HEK293T (cell line): ENCODE measurements around the gene TMEM174.

Source experiments
- ARNT ChIP-seq: fragments of 450-650 bp; IDR thresholded peaks from 2 replicates; pipeline ENCODE4 v1.6.1; 2017; ENCODE audit warnings: mild to moderate bottlenecking
- BHLHE40 ChIP-seq: fragments of 450-650 bp; IDR thresholded peaks from 2 replicates; pipeline ENCODE4 v1.6.1; 2016; ENCODE audit warnings: mild to moderate bottlenecking, moderate library complexity, borderline replicate concordance
- ELF4 ChIP-seq: fragments of 450-650 bp; IDR thresholded peaks from 2 replicates; pipeline ENCODE4 v1.6.1; 2017; ENCODE audit warnings: antibody characterized with exemption
- FOXA1 ChIP-seq: fragments of 450-650 bp; IDR thresholded peaks from 2 replicates; pipeline ENCODE4 v1.6.1; 2016; ENCODE audit warnings: mild to moderate bottlenecking
- FOXK2 ChIP-seq: fragments of 450-650 bp; IDR thresholded peaks from 2 replicates; pipeline ENCODE4 v1.6.1; 2016; ENCODE audit warnings: mild to moderate bottlenecking
- FOXM1 ChIP-seq: fragments of 450-650 bp; IDR thresholded peaks from 2 replicates; pipeline ENCODE4 v1.6.1; 2017; ENCODE audit warnings: mild to moderate bottlenecking, borderline replicate concordance
- HDGF ChIP-seq: fragments of 450-650 bp; IDR thresholded peaks from 2 replicates; pipeline ENCODE4 v1.6.1; 2017; ENCODE audit warnings: antibody characterized with exemption, borderline replicate concordance
- L3MBTL2 ChIP-seq: fragments of 450-650 bp; conservative IDR thresholded peaks from 2 replicates; pipeline ENCODE4 v1.6.1; 2016; ENCODE audit warnings: mild to moderate bottlenecking
- LEF1 ChIP-seq: fragments of 450-650 bp; IDR thresholded peaks from 2 replicates; pipeline ENCODE4 v1.6.1; 2017; ENCODE audit warnings: mild to moderate bottlenecking, borderline replicate concordance
- NFRKB ChIP-seq: fragments of 450-650 bp; IDR thresholded peaks from 2 replicates; pipeline ENCODE4 v1.6.1; 2016; ENCODE audit warnings: mild to moderate bottlenecking, moderate library complexity
- PKNOX1 ChIP-seq: fragments of 450-650 bp; IDR thresholded peaks from 2 replicates; pipeline ENCODE4 v1.6.1; 2016
- SP1 ChIP-seq: fragments of 450-650 bp; IDR thresholded peaks from 2 replicates; pipeline ENCODE4 v1.6.1; 2017
- TARDBP ChIP-seq: fragments of 450-650 bp; IDR thresholded peaks from 2 replicates; pipeline ENCODE4 v1.6.1; 2016

GRCh38 chr5:73192370-73192769 is 19.4 kb downstream of the TMEM174 start:
- no peak for TF ChIP-seq ELF4
- TF ChIP-seq LEF1 = no peak
- no peak for TF ChIP-seq TARDBP
- TF ChIP-seq FOXM1 = no peak
- TF ChIP-seq FOXA1 = no peak
- TF ChIP-seq NFRKB = no peak
- TF ChIP-seq BHLHE40 = no peak
- no peak for TF ChIP-seq SP1
- TF ChIP-seq FOXK2 = no peak
- TF ChIP-seq PKNOX1 = no peak
- TF ChIP-seq ARNT = no peak
- TF ChIP-seq L3MBTL2 = no peak
- TF ChIP-seq HDGF = no peak
